Gastrocnemius medialis (tissue), 4 donors: Measurements from ENCODE around the gene HELQ.

Experiments used
- CTCF ChIP-seq, 5 experiments: fragments of 450-650 bp in 3 of 5; fragments of 200-600 bp in 2 of 5; sonication (generic) in 2 of 5; IDR thresholded peaks in 4 of 5; conservative IDR thresholded peaks in 1 of 5; 1 replicate in 4 of 5; 2 replicates in 1 of 5; pipeline ENCODE4 v1.5.1; 2016 to 2019; ENCODE audit warnings: antibody characterized with exemption in 5 of 5, mild to moderate bottlenecking in 3 of 5, moderate library complexity in 3 of 5
- POLR2A ChIP-seq, 2 donors: fragments of 450-650 bp; IDR thresholded peaks; one replicate each; pipeline ENCODE4 v1.6.1; 2017; ENCODE audit warnings: antibody characterized with exemption in 2 of 2, mild to moderate bottlenecking in 2 of 2, moderate library complexity in 2 of 2

- TF ChIP-seq CTCF (IDR thresholded peaks at IDR 0.05 in 4 of 5, conservative IDR thresholded peaks at IDR 0.05 in 1 of 5) (no peak), POLR2A (IDR thresholded peaks at IDR 0.05) (no peak)
Measured at GRCh38 chr4:83436680-83437079, 18.9 kb downstream of the HELQ start.
